Parathyroid adenoma (tissue), 2 donors: ENCODE measurements around the gene CPNE5.

ENCODE experiments used
- H2AFZ ChIP-seq: fragments of 300-600 bp; sonication (generic); one replicate; pipeline ENCODE4 v1.7.0; 2017; ENCODE audit warnings: antibody characterized with exemption, mild to moderate bottlenecking
- H3K27ac ChIP-seq: fragments of 300-600 bp; sonication (generic); one replicate; pipeline ENCODE4 v1.7.0; 2017
- H3K27me3 ChIP-seq: fragments of 300-600 bp; sonication (generic); one replicate; pipeline ENCODE4 v1.7.0; 2017; ENCODE audit warnings: low read length; ENCODE audit not compliant: control insufficient read depth, insufficient read depth
- H3K36me3 ChIP-seq: fragments of 300-600 bp; sonication (generic); one replicate; pipeline ENCODE4 v1.7.0; 2017; ENCODE audit warnings: low read length; ENCODE audit not compliant: control insufficient read depth, insufficient read depth
- H3K4me1 ChIP-seq: fragments of 300-600 bp; sonication (generic); one replicate; pipeline ENCODE4 v1.7.0; 2017; ENCODE audit warnings: control low read depth
- H3K4me2 ChIP-seq: fragments of 300-600 bp; sonication (generic); one replicate; pipeline ENCODE4 v1.7.0; 2017; ENCODE audit warnings: low read length
- H3K4me3 ChIP-seq: fragments of 300-600 bp; sonication (generic); one replicate; pipeline ENCODE4 v1.7.0; 2017; ENCODE audit warnings: low read depth, low read length
- H3K79me2 ChIP-seq: fragments of 300-600 bp; sonication (generic); one replicate; pipeline ENCODE4 v1.7.0; 2017; ENCODE audit warnings: control low read depth
- H3K9ac ChIP-seq: fragments of 300-600 bp; sonication (generic); one replicate; pipeline ENCODE4 v1.7.0; 2017; ENCODE audit warnings: mild to moderate bottlenecking
- H3K9me3 ChIP-seq: fragments of 300-600 bp; sonication (generic); one replicate; pipeline ENCODE4 v1.7.0; 2017; ENCODE audit warnings: low read length; ENCODE audit not compliant: control insufficient read depth
- CTCF ChIP-seq: fragments of 300-600 bp; sonication (generic); IDR thresholded peaks from one replicate; pipeline ENCODE4 v1.7.0; 2017; ENCODE audit warnings: antibody characterized with exemption, mild to moderate bottlenecking
- donor health status: primary hyperparathyroidism.

Gene CPNE5

GRCh38 chr6:36734486-36735060 is 104.7 kb downstream of the CPNE5 start:
- Histone ChIP-seq H3K27ac (peak overlapping the region; percentile 82), H3K4me2 (no peak overlapping the region), H3K9ac (no peak overlapping the region)

GRCh38 chr6:36733300-36733699 is 105.9 kb downstream of the CPNE5 start:
- TF ChIP-seq CTCF, result no peak
- Histone ChIP-seq H3K36me3 (no peaks in the 10 kb centered on the region), H3K27me3 (no peaks in the 10 kb centered on the region), H3K79me2 (no peaks in the 10 kb centered on the region), H3K27ac (no peak overlapping the region), H3K4me2 (no peak overlapping the region), H3K9ac (no peak overlapping the region), H2AFZ (no peak overlapping the region), H3K9me3 (no peaks in the 10 kb centered on the region), H3K4me3 (no peak overlapping the region), H3K4me1 (peaks cover 6% of the 10 kb centered on the region)

More at GRCh38 chr6:36734486-36735060, 104.7 kb downstream of the CPNE5 start:
- Histone ChIP-seq H3K79me2 (no peaks in the 10 kb centered on the region), H3K9me3 (no peaks in the 10 kb centered on the region), H3K27me3 (no peaks in the 10 kb centered on the region), H3K36me3 (no peaks in the 10 kb centered on the region), H2AFZ (no peak overlapping the region), H3K4me1 (peaks cover 6% of the 10 kb centered on the region), H3K4me3 (no peak overlapping the region)
- TF ChIP-seq CTCF, result no peak

GRCh38 chr6:36731622-36732310 is 107.5 kb downstream of the CPNE5 start:
- Histone ChIP-seq H3K9ac (no peak overlapping the region), H3K4me1 (peaks cover 6% of the 10 kb centered on the region), H3K4me3 (no peak overlapping the region), H3K27ac (no peak overlapping the region), H2AFZ (no peak overlapping the region), H3K36me3 (no peaks in the 10 kb centered on the region), H3K4me2 (no peak overlapping the region), H3K9me3 (no peaks in the 10 kb centered on the region), H3K79me2 (no peaks in the 10 kb centered on the region), H3K27me3 (no peaks in the 10 kb centered on the region)
- no peak for TF ChIP-seq CTCF

GRCh38 chr6:36730424-36731380 is 108.5 kb downstream of the CPNE5 start:
- H3K4me2 ChIP-seq, result no peak overlapping the region
- no peak overlapping the region for H3K4me3 ChIP-seq
- no peak overlapping the region for H3K27ac ChIP-seq
- H3K27me3 ChIP-seq, result no peaks in the 10 kb centered on the region
- no peak overlapping the region for H3K9ac ChIP-seq
- TF ChIP-seq CTCF, result no peak
- H2AFZ ChIP-seq, result no peak overlapping the region
- H3K9me3 ChIP-seq, result no peaks in the 10 kb centered on the region
- H3K4me1 ChIP-seq, result peaks cover 6% of the 10 kb centered on the region
- no peaks in the 10 kb centered on the region for H3K79me2 ChIP-seq
- H3K36me3 ChIP-seq, result no peaks in the 10 kb centered on the region
